ENCODE data around the gene UBE2N.

DNA sequence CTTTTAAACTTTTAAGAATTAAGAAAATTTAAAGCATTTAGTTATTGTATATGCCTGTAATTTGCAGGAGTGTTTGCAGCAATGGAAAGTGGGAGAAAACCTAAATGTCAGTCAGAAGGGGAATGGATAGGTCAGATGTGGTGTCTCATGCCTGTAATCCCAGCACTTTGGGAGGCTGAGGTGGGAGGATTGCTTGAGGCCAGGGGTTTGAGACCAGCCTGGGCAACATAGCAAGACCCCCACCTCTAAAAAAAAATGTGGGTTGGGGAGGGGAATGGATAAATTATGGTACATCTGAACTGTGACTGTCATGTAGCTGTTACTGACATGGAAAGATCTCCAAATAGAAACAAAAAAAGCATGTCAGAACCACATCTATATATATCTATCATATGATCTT lies 27.6 kb upstream of the UBE2N start:
- TF ChIP-seq, protein P1, sequence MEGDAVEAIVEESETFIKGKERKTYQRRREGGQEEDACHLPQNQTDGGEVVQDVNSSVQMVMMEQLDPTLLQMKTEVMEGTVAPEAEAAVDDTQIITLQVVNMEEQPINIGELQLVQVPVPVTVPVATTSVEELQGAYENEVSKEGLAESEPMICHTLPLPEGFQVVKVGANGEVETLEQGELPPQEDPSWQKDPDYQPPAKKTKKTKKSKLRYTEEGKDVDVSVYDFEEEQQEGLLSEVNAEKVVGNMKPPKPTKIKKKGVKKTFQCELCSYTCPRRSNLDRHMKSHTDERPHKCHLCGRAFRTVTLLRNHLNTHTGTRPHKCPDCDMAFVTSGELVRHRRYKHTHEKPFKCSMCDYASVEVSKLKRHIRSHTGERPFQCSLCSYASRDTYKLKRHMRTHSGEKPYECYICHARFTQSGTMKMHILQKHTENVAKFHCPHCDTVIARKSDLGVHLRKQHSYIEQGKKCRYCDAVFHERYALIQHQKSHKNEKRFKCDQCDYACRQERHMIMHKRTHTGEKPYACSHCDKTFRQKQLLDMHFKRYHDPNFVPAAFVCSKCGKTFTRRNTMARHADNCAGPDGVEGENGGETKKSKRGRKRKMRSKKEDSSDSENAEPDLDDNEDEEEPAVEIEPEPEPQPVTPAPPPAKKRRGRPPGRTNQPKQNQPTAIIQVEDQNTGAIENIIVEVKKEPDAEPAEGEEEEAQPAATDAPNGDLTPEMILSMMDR (conservative IDR thresholded peaks at IDR 0.05): no peak
- no peak for TF ChIP-seq EZH2 (IDR thresholded peaks at IDR 0.05; ENCODE audit: low read depth)

All from PC-9 (cell line).